Heart right ventricle (tissue), 16 donors: Measurements from ENCODE around the gene CTDNEP1. TPM values are rescaled to one million over a fixed set of nuclear protein-coding genes. Genes with fewer than 3 reads are reported as not detected.

ENCODE experiments used
- ATAC-seq, 8 donors: fragments of 200-7000 bp; cut with Tn5 transposase; one replicate each; pipeline ENCODE4 v1.9.1; 2020; ENCODE audit warnings: mild to moderate bottlenecking in 8 of 8, moderate library complexity in 8 of 8, moderate number of reproducible peaks in 1 of 8
- DNase-seq, 2 donors: peaks; one replicate each; pipeline ENCODE4 v3.0.0-alpha.2; 2020
- H3K27ac ChIP-seq, 10 donors: fragments of 200-600 bp; sonication (generic) in 2 of 10; one replicate each; pipeline versions ENCODE4 v1.5.0 to v1.8.0; 2020 to 2022; ENCODE audit warnings: mild to moderate bottlenecking in 3 of 10
- H3K27me3 ChIP-seq, 7 donors: fragments of 200-600 bp; one replicate each; pipeline ENCODE4 v1.8.0; 2021 to 2022; ENCODE audit warnings: mild to moderate bottlenecking in 2 of 7
- H3K36me3 ChIP-seq, 9 donors: fragments of 200-600 bp; sonication (generic) in 1 of 9; one replicate each; pipeline versions ENCODE4 v1.5.0 to v1.8.0; 2020 to 2022; ENCODE audit warnings: mild to moderate bottlenecking in 2 of 9
- H3K4me1 ChIP-seq, 9 donors: fragments of 200-600 bp; sonication (generic) in 1 of 9; one replicate each; pipeline versions ENCODE4 v1.5.0 to v1.8.0; 2020 to 2022; ENCODE audit warnings: mild to moderate bottlenecking in 4 of 9
- H3K4me3 ChIP-seq, 10 donors: fragments of 200-600 bp; sonication (generic) in 2 of 10; one replicate each; pipeline versions ENCODE4 v1.5.0 to v1.8.0; 2020 to 2022; ENCODE audit warnings: mild to moderate bottlenecking in 7 of 10, moderate library complexity in 2 of 10
- H3K9me3 ChIP-seq, 11 donors: fragments of 200-600 bp in 10 of 11; sonication (generic) in 2 of 11; one replicate each; pipeline versions ENCODE4 v1.5.0 to v1.8.0; 2013 to 2022; ENCODE audit warnings: mild to moderate bottlenecking in 2 of 11, control low read depth in 1 of 11, moderate library complexity in 1 of 11
- WGBS, 2 donors: extraction: QIAGEN DNeasy Blood & Tissue Kit; methylation state at CpG; one replicate each; pipeline ENCODE4 v1.1.7; 2013; ENCODE audit warnings: inconsistent platforms in 1 of 2; 5-methylcytosine and 5-hydroxymethylcytosine counted together
- intact Hi-C, 10 donors: fragments of 100-400 bp; cut with DNase I; formaldehyde crosslinking; loops; one replicate each; pipeline versions ENCODE4 v1.11.1 to v1.14.2; 2022
- polyA plus RNA-seq, 2 donors: library from polyadenylated mRNA; stranded (reverse); fragments of 200-250 nt; gene quantifications; one replicate each; pipeline ENCODE4 v1.2.3, GENCODE V29; 2013
- total RNA-seq, 10 donors: library from RNA; stranded (reverse); fragmentation: NEBNext Ultra II Directional in 3 of 10; extraction: Animal tissue kit (Norgen Biotek cat#: 25700) in 3 of 10; gene quantifications; one replicate each; pipeline versions ENCODE4 v1.2.1 to v1.2.4, GENCODE V29; 2021 to 2023
- TF ChIP-seq, protein P1 (sequence below), 9 donors: fragments of 200-600 bp; sonication (generic) in 2 of 9; IDR thresholded peaks; one replicate each; pipeline versions ENCODE4 v1.5.0 to v1.8.0; 2021 to 2022; ENCODE audit warnings: antibody characterized with exemption in 9 of 9, mild to moderate bottlenecking in 5 of 9, moderate library complexity in 1 of 9
- donor health status: Arrhythmogenic right ventricular cardiomyopathy.
- donor health status: ischemic (EF 13 %, LVEDD 7.1; RV severe dilation, severe dysfunction).
- donor health status: healthy with polysubstance abuse.
- donor health status: DM: no; HTN: yes; CAD: no.
- donor health status: DM: no; HTN: no; CAD: no.
- donor health status: ischemic (EF 25% LVEDD 6.9; RV normal size, moderate dysfunction).
- donor health status: ischemic (EF 25% LVEDD 5.7; RV mildly dilated, moderate dysfunction).
- donor health status: healthy.
- donor health status: DM: yes; HTN: yes; CAD: no.
- donor health status: Ischemic cardiomyopathy.
- donor health status: ischemic (EF 35%, LVEDD 5.7; RV mildly dilated, moderate dysfunction).
- donor health status: nonischemic (EF 11% LVEDD 7.7; RV severe dilation, severe dysfunction).
- donor health status: DM: yes; HTN: yes; CAD: no.
- donor health status: PGD.
- donor health status: ischemic (EF 29% LVEDD 5.4; RV normal size, mild dysfunction).
- donor health status: nonischemic (EF 23%, LVEDD 6.1; RV moderate dilation, normal function).

CTDNEP1 gene
- total and polyA plus RNA-seq, 12 donors = 56.3 to 135 (median 110) TPM

DNA sequence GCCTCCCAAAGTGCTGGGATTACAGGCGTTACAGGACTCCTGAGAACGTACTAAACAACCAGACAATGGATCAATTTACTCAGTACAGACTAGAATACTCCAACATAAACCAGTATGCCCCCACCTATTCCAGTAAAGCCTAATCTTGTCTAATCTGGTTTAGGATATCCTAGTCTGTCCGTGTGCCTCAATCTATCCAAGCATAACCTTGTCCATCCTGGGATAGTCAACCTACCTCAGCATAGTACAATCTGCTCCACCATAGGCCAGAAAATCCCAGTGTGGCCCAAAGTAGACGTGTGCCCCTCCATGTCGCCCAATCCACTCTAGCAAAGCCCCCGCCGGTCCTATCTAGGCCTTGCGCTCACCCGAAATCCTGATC lies 17.8 kb downstream of the CTDNEP1 start:
- no peaks in the 10 kb centered on the region for H3K27me3 ChIP-seq
- intact Hi-C loops = no loop called here
- TF ChIP-seq, protein P1, sequence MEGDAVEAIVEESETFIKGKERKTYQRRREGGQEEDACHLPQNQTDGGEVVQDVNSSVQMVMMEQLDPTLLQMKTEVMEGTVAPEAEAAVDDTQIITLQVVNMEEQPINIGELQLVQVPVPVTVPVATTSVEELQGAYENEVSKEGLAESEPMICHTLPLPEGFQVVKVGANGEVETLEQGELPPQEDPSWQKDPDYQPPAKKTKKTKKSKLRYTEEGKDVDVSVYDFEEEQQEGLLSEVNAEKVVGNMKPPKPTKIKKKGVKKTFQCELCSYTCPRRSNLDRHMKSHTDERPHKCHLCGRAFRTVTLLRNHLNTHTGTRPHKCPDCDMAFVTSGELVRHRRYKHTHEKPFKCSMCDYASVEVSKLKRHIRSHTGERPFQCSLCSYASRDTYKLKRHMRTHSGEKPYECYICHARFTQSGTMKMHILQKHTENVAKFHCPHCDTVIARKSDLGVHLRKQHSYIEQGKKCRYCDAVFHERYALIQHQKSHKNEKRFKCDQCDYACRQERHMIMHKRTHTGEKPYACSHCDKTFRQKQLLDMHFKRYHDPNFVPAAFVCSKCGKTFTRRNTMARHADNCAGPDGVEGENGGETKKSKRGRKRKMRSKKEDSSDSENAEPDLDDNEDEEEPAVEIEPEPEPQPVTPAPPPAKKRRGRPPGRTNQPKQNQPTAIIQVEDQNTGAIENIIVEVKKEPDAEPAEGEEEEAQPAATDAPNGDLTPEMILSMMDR (IDR thresholded peaks at IDR 0.05) = no peak
- DNase-seq (no peak), ATAC-seq (peak in 3 of 8 donors; percentile 0 to 2 (median 0))
- 2 to 4% methylated on average over 9 of the region's 9 CpGs for WGBS, 2 donors
- peaks cover 0 to 42% (median 14%) of the 10 kb centered on the region in 9 donors for H3K36me3 ChIP-seq
- peak overlapping the region; percentile 57 to 94 (median 86) for H3K4me3 ChIP-seq
- H3K27ac ChIP-seq = peak overlapping the region; percentile 31 to 95 (median 86)
- H3K9me3 ChIP-seq = no peaks in the 10 kb centered on the region
- peaks cover 0 to 56% (median 41%) of the 10 kb centered on the region in 9 donors for H3K4me1 ChIP-seq

DNA sequence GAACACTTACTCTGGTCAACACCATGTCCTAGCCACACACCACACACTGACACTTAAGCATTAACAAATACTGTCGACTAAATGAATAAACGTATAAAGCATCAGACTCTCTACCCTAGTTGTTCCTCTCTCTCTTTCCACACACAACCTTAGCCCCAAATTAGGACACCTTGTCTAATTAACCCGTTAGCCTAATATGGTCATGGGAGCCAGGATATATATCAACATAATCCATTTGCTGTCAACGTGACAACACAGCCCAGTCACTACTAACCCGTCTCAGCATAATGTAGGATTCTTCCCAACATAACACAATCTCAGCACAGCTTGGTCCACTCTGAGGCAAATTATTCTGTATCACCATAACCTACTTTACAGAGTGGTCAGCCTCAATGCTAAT lies 19.4 kb downstream of the CTDNEP1 start:
- H3K27me3 ChIP-seq = no peaks in the 10 kb centered on the region
- H3K36me3 ChIP-seq = peaks cover 0 to 57% (median 26%) of the 10 kb centered on the region in 9 donors
- no peak overlapping the region for H3K4me3 ChIP-seq
- WGBS, 2 donors = 81 to 83% methylated on average over 5 of the region's 5 CpGs
- intact Hi-C loops = no loop called here
- DNase-seq = no peak
- no peaks in the 10 kb centered on the region for H3K9me3 ChIP-seq
- ATAC-seq = no peak
- no peak overlapping the region for H3K27ac ChIP-seq
- peaks cover 0 to 50% (median 40%) of the 10 kb centered on the region in 9 donors for H3K4me1 ChIP-seq
- TF ChIP-seq, protein P1 (IDR thresholded peaks at IDR 0.05) = no peak

DNA sequence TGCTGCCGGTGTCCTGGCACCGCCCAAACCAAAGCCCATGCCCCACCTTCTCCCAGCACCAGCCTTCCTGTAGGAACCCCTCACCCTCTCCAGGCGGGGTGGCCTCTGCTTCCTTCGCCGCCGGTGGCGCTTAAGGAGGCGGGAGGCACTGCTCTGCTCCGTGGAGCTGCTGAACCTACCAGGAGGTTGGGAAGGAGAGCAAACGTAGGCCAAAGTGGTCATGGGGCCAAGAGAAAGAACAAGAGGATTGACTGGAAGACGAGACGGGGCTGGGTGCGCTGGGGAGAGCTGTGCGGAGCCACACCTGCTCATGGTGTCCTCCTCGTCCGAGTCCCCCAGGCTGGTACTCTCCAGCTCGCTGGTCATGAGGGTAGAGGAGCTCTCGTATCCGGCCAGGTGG lies 22.0 kb downstream of the CTDNEP1 start:
- Histone ChIP-seq H3K27ac (no peak overlapping the region), H3K4me1 (peaks cover 0 to 47% (median 26%) of the 10 kb centered on the region in 9 donors), H3K9me3 (no peaks in the 10 kb centered on the region), H3K36me3 (peaks cover 0 to 64% (median 39%) of the 10 kb centered on the region in 9 donors), H3K27me3 (no peaks in the 10 kb centered on the region), H3K4me3 (no peak overlapping the region)
- TF ChIP-seq, protein P1 (IDR thresholded peaks at IDR 0.05) = no peak
- intact Hi-C loops = no loop called here
- ATAC-seq (no peak), DNase-seq (no peak)
- 96 to 97% methylated on average over 19 of the region's 19 CpGs for WGBS, 2 donors

DNA sequence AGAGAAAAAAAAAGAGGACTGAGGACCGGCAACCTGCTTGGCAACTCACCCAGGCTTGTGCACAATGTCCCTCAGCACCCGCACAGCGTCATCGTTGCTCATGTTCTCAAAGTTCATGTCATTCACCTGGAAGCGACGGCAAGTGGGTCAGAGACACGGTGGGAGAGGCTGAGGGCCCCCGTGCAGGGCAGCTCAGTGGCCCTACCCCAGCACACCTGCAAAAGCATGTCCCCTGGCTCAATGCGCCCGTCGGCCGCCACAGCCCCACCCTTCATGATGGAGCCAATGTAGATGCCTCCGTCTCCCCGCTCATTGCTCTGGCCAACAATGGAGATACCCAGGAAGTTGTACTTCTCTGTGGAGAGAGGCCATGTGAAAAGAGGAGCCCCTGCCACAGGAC lies 22.6 kb downstream of the CTDNEP1 start:
- Histone ChIP-seq H3K4me1 (peaks cover 0 to 52% (median 30%) of the 10 kb centered on the region in 9 donors), H3K27ac (no peak overlapping the region), H3K27me3 (no peaks in the 10 kb centered on the region), H3K36me3 (peaks cover 0 to 70% (median 45%) of the 10 kb centered on the region in 9 donors), H3K9me3 (no peaks in the 10 kb centered on the region), H3K4me3 (no peak overlapping the region)
- TF ChIP-seq, protein P1 (IDR thresholded peaks at IDR 0.05) = no peak
- ATAC-seq (no peak), DNase-seq (no peak)
- 91 to 92% methylated on average over 14 of the region's 14 CpGs for WGBS, 2 donors
- intact Hi-C loops = no loop called here
